HCEC 1CT (cell line): ENCODE results near the gene NPPB.

Source experiments
- DNase-seq: peaks from one replicate; pipeline ENCODE4 v3.0.0-alpha.2; 2017

Gene NPPB

GRCh38 chr1:11856698-11857097 lies 2.0 kb downstream of the NPPB start:
- no peak for DNase-seq

DNA sequence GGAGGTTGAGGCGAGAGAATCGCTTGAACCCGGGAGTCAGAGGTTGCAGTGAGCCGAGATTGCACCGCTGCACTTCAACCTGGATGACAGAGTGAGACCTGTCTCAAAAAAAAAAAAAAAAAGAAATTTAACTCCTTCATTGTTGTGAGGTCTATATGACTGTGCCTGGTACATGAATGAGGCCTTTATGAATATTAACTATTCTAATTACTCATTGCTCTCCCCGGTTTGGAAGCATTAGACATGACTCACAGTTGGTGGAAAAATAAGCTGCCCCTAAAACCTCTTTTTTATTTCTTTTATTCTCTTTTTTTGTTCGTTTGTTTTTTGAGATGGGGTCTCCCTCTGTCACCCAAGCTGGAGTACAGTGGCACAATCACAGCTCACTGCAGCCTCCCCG lies 3.3 kb downstream of the NPPB start:
- no peak for DNase-seq

- no peak for DNase-seq
Observed at GRCh38 chr1:11854519-11854918, 4.2 kb downstream of the NPPB start.

DNA sequence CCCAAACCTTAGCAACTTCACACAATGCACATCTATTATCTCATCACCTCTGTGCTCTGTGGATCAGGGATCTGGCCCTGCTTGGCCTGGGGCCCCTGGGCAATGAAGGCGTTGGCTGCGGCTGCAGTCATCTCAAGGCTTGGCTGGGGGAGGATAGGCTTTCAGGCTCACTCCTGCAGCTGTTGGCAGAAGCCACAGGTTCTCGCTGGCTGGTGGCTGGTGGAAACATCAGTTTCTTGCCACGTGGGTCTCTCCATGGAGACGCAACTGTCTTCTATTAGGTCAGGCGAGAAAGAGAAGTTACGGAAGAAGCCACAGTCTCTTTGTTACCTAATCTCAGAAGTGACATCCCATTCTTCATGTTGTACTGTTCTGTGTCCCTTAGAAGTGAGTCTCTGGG lies 7.6 kb downstream of the NPPB start:
- DNase-seq, result no peak

DNA sequence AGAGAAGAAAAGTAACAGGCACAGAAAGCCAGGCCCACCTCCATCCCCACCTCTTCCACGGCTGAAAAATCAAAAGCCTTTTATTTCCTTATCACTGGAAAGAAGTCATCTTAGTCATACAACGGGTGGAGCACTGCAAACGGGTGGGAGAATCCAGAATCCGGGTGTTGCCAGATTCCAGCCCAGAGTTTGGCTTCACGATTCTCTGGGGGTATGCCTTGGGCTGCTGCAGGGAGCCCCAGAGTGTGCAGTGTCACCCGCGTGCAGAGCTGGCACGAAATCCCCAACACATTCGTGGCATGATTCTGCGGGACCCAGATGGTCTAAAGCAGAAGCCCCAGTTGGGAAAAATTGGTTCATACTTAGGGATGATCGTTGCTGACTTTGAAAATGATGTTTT lies 8.6 kb downstream of the NPPB start:
- DNase-seq, result no peak

GRCh38 chr1:11848373-11848700 lies 10.4 kb downstream of the NPPB start:
- no peak for DNase-seq

- no peak for DNase-seq
Observed at GRCh38 chr1:11847667-11848372, 10.9 kb downstream of the NPPB start, which contains the start of gene NPPA. NPPA (minus strand) TSS chr1:11847783; CDS start chr1:11847684, 99 bp downstream.

DNA sequence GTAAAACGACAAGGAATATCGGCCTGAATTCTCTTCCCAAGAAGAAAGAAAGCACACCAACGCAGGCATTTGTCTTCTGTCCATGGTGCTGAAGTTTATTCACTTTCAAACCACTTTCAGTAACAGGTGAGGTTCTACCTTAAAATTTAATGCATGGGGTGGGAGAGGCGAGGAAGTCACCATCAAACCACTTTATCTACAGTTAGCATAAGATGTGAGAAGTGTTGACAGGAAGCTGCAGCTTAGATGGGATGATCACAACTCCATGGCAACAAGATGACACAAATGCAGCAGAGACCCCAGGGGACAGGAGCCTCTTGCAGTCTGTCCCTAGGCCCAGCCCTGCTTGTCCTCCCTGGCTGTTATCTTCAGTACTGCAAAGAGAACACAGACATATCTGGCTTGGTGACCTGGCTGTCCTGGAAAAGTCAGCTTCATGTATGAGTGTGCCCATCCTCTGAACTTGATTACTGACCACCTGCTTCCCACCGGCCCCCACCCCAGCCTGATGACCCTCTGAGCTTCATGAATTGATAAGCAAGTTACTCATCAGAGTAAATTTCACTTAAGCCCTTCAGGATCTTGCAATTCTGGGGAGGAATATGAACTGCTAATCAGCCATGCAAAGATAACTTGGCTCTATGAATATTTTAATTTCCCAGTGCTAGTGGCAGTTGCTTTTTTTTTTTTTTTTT lies 13.0 kb downstream of the NPPB start:
- no peak for DNase-seq

DNA sequence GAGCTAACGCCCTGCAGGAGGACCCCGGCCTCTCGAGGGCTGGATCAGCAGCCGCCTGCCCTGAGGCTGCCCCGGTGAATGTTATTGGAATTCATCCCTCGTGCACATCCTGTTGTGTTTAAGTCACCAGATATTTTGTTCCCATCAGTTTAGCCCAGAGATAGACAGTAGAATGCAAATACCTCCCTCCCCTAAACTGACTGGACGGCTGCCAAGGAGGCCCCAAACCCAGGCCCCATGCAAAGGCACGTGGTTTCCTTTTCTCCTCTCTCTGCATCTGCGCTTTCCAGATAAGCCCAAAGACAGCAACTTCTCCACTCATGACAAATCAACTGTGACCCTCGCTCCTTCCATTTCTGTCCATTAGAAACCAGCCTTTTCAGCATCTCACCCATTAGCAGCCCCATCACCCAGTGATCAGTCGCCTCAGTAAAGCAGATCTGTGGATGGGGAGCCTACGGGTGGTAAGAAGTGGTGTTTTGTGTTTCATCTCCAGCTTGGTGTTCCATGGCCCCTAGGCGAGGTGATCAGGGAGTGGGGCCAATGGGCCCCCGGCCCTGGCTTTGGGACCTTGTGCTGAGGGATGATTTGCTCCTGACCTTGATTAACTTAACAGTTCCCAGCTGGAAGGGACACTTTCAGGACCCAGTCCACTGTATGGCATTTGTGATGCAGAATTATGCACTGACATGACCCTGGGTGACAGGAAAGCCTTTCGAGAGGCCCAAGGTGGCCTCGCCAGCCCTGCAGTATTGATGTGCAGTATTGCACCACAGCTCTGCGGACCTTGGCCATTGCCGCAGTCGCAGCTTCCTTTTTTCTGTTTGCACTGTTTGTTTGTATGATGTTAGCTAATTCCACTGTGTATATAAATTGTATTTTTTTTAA lies 16.3 kb downstream of the NPPB start:
- DNase-seq, result no peak

DNA sequence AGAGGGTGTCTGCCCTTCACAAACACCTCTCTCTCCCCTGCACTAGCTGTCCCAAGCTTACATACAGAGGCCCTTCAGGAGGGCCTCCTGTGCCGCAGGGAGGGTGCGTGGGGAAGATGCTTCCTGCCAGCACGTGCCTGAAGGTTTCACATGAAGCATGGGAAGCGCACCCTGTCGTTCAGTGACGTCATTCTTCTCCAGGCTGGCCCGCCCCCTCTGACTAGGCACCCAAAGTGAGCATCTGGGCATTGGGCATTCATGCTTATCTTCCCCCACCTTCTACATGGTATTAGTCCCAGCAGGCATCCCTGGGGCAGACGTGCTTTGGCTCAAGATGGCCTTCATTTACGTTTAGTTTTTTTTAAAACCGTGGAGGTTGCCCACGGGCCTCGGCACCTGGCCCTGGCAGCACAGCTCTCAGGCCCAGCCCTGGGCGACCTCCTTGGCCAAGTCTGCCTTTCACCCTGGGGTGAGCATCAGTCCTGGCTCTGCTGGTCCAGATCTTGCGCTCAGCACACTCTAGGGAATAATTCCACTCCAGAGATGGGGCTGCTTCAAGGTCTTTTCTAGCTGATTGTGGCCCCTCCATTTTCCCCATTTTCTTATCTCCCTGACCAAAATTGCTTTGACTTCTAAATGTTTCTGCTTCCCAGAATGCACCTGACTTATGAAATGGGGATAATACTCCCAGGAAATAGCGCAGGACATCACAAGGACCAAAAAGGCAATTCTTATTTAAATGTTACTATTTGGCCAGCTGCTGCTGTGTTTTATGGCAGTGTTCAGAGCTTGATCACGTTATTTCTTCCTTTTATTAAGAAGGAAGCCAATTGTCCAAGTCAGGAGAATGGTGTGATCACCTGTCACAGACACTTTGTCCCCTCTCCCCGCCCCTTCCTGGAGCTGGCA lies 17.2 kb downstream of the NPPB start:
- DNase-seq, result no peak

DNA sequence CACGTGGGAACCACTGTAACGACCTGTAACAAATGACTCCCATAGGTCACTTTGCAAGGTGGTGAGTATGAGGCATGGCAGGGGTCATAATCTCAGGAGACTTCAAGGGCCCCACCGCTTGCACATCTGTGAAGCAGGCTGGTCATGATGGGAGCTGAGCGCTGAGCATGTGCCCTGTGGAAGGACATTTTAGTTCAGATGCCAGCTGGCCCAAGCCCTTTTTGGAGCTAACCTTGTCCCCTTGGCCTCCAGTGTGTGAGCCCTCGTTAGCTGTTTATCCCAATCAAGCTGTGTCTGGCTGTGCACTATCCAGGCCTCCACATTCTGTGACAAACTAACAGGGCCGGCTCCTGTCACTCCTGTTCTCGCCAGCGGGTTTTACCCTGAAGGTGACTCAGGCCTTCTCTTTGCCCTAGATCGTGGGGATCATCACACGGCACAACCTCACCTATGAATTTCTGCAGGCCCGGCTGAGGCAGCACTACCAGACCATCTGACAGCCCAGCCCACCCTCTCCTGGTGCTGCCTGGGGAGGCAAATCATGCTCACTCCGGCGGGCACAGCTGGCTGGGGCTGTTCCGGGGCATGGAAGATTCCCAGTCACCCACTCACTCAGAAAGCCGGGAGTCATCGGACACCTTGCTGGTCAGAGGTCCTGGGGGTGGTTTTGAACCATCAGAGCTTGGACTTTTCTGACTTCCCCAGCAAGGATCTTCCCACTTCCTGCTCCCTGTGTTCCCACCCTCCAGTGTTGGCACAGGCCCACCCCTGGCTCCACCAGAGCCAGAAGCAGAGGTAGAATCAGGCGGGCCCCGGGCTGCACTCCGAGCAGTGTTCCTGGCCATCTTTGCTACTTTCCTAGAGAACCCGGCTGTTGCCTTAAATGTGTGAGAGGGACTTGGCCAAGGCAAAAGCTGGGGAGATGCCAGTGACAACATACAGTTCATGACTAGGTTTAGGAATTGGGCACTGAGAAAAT lies 18.7 kb downstream of the NPPB start:
- no peak for DNase-seq

DNA sequence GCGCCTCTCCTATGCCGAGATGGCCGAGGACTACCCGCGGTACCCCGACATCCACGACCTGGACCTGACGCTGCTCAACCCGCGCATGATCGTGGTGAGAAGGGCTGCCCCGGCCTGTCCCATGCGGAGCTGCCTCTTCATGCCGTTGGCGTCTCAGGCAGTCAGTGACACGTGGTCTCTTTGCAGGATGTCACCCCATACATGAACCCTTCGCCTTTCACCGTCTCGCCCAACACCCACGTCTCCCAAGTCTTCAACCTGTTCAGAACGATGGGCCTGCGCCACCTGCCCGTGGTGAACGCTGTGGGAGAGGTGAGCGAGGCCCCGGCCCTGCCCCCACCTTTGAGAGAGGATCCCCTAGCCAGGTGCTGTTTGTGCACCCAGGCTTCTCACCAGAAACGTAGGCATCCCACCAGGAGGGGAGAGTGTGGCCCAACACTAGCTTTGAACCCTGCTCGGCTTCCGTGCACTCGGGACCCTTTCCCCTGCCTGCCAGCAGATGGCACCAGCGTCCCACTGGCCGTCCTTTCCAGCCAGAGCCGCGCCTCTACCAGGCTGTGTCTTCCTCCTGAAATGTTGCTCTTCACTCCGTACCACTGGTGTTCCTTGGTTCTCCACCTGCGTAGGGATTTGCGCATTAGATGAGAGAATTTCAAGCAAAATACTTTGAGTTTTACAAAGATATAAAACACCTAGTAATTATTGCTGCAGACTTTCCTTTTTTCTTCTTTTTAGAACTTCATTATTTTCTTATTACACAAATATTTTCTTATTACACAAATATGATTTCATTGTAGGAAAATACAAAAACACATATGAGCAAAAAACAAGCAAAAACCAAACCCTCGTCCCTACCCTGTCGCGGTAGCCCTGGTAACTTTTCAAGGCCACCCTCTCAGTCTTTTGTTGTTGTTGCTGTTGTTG lies 20.1 kb downstream of the NPPB start:
- DNase-seq, result peak; percentile 31

- DNase-seq, result no peak
Observed at GRCh38 chr1:11837767-11838348, 20.9 kb downstream of the NPPB start.

DNA sequence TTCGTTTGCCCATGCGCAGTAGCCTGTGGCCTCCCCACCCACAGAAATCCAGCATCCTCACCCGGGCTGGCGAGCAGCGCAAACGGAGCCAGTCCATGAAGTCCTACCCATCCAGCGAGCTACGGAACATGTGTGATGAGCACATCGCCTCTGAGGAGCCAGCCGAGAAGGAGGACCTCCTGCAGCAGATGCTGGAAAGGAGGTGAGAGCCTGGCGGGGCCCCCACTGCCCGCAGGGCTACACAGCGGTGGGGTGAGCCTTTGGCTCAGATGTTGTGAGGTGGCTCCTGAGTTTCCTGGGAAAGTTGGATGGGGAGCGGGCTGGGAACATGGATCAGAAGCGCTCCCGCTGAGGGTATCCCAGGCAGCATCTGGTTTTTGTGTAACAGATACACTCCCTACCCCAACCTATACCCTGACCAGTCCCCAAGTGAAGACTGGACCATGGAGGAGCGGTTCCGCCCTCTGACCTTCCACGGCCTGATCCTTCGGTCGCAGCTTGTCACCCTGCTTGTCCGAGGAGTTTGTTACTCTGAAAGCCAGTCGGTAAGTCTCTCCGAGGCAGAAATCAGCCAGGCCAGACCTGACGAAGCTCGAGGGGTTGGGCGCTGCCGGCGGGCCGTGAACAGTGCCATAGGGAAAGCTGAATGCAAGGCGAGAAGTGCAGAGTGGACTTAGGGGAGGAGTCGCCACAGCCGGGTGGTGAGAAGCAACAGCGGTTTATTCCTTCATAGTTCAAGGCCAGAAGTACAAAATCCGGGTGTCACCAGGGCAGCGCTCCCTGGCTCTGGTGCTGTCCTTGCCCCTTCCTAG lies 21.6 kb downstream of the NPPB start:
- no peak for DNase-seq

DNA sequence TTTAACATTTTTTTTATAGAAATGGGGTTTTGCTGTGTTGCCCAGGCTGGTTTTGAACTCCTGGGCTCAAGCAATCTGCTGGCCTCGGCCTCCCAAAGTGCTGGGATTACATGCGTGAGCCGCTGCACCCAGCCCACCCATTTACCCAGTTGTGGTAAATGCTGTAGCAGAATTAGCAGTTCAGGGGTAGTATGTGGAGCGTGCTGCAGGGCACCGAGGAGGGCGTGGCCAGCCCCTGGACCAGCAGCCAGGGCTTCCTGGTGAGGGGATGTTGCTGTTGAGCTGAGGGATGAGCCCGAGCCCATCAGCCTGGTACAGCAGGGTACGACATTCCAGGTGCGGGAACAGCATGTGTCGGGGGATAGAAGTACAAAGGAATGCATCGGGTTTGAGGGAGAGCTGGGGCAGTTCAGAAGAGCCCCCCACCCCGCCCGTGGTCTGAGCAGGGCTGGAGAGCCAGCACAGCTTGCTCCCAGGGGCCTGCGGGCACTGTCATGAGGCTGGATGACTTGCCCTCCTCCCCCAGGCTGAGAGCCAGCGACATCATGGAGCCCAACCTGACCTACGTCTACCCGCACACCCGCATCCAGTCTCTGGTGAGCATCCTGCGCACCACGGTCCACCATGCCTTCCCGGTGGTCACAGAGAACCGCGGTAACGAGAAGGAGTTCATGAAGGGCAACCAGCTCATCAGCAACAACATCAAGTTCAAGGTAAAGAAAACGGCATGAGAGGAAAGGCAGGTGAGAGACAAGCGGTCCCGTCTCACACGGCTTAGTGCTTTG lies 23.1 kb downstream of the NPPB start:
- no peak for DNase-seq

DNA sequence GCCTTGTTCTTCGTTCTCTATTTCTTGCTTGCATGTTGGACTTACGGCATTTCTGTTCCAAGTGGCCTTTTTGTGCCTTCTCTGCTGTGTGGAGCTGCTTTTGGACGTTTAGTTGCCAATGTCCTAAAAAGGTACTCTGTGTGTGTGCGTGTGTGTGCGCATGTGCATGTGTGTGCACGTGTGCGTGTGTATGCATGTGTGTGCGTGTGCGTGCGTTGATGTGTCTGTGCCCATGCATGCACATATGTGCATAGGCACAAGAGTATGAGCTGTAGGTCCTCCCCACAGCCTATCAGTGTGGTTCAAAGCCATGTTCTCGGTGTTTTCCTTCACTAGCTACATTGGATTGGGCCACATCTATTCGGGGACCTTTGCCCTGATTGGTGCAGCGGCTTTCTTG lies 24.8 kb downstream of the NPPB start:
- DNase-seq, result no peak

GRCh38 chr1:11833497-11833896 lies 25.2 kb downstream of the NPPB start:
- no peak for DNase-seq
